ENCODE results near the gene CGN. TPM values are rescaled to one million over a fixed set of nuclear protein-coding genes. Genes with fewer than 3 reads are reported as not detected.

Gene CGN
- polyA plus RNA-seq, 1 donor: 55.6 TPM

GRCh38 chr1:151523326-151523725 is 12.1 kb downstream of the CGN start:
- DNase-seq: no peak

- DNase-seq: no peak
Observed at GRCh38 chr1:151524736-151525135, 13.5 kb downstream of the CGN start.

GRCh38 chr1:151526735-151527525 is 15.7 kb downstream of the CGN start:
- no peak for DNase-seq

- no peak for DNase-seq
Observed at GRCh38 chr1:151529211-151529702, 18.1 kb downstream of the CGN start.

- no peak for DNase-seq
Observed at GRCh38 chr1:151529781-151530180, 18.6 kb downstream of the CGN start.

GRCh38 chr1:151530461-151530860 is 19.3 kb downstream of the CGN start:
- no peak for DNase-seq

GRCh38 chr1:151533870-151534269 is 22.7 kb downstream of the CGN start:
- no peak for DNase-seq

- DNase-seq: no peak
Observed at GRCh38 chr1:151534662-151535278, 23.6 kb downstream of the CGN start.

- no peak for DNase-seq
Observed at GRCh38 chr1:151535326-151536271, 24.4 kb downstream of the CGN start.

GRCh38 chr1:151536499-151536898 is 25.3 kb downstream of the CGN start:
- no peak for DNase-seq

GRCh38 chr1:151537112-151537511 is 25.9 kb downstream of the CGN start:
- DNase-seq: no peak

GRCh38 chr1:151539321-151540020 is 28.3 kb downstream of the CGN start:
- DNase-seq: peak; percentile 71

GRCh38 chr1:151540021-151540981 is 29.1 kb downstream of the CGN start, which contains the start of gene TUFT1:
TSS of gene TUFT1 (plus strand) at chr1:151540309. CDS start at chr1:151540367, 58 bp downstream.
- peak; percentile 92 for DNase-seq

GRCh38 chr1:151540982-151541377 is 29.8 kb downstream of the CGN start:
- peak; percentile 32 for DNase-seq

- no peak for DNase-seq
Observed at GRCh38 chr1:151541752-151542151, 30.6 kb downstream of the CGN start.

GRCh38 chr1:151542710-151543129 is 31.5 kb downstream of the CGN start:
- DNase-seq: no peak

- no peak for DNase-seq
Observed at GRCh38 chr1:151545542-151545941, 34.4 kb downstream of the CGN start.

- DNase-seq: no peak
Observed at GRCh38 chr1:151546011-151546925, 35.1 kb downstream of the CGN start.
